ENCODE measurements around the gene UNC13A. TPM values are rescaled to one million over a fixed set of nuclear protein-coding genes. Genes with fewer than 3 reads are reported as not detected.

The UNC13A gene
- total RNA-seq, 6 experiments from 2014 or later = 0.07 to 0.71 (median 0.21) TPM

DNA sequence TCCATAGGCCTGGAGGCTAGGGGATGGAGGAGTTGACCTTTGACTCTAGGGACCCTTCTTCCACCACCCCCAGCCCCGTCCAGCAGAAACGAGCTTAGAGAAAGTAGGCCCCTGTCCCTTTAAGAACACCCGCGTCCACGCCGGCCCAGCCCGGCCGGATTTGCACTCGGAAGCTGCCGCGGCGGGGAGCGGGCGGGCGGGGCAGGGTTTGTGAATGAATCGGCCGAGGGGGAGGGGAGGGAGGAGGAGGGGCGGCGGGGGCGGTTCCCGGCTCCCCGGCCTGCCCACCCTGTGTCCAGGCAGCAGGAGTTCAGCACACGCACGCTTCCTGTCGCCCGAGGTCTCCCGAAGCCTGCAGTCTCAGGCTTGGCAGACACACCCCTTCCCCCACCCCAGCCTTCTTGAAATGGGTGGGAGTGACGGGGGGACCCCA, 1.5 kb downstream of the UNC13A start:
- peak overlapping the region; percentile 78 for H3K4me3 Mint-ChIP-seq
- H3K9me3 Mint-ChIP-seq = no peaks in the 10 kb centered on the region
- H3K27ac Mint-ChIP-seq = peak overlapping the region; percentile 36; the same call in 1 of the 2 replicates
- peak; percentile 2 for DNase-seq
- H3K36me3 Mint-ChIP-seq (ENCODE audit: low read depth) = no peaks in the 10 kb centered on the region
- H3K27me3 Mint-ChIP-seq (ENCODE audit: insufficient read depth) = peaks cover 12% of the 10 kb centered on the region
- TF ChIP-seq, protein P1, sequence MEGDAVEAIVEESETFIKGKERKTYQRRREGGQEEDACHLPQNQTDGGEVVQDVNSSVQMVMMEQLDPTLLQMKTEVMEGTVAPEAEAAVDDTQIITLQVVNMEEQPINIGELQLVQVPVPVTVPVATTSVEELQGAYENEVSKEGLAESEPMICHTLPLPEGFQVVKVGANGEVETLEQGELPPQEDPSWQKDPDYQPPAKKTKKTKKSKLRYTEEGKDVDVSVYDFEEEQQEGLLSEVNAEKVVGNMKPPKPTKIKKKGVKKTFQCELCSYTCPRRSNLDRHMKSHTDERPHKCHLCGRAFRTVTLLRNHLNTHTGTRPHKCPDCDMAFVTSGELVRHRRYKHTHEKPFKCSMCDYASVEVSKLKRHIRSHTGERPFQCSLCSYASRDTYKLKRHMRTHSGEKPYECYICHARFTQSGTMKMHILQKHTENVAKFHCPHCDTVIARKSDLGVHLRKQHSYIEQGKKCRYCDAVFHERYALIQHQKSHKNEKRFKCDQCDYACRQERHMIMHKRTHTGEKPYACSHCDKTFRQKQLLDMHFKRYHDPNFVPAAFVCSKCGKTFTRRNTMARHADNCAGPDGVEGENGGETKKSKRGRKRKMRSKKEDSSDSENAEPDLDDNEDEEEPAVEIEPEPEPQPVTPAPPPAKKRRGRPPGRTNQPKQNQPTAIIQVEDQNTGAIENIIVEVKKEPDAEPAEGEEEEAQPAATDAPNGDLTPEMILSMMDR (IDR thresholded peaks at IDR 0.05) = no peak
- H3K4me1 Mint-ChIP-seq (ENCODE audit: low read depth) = peaks cover 27% of the 10 kb centered on the region

DNA sequence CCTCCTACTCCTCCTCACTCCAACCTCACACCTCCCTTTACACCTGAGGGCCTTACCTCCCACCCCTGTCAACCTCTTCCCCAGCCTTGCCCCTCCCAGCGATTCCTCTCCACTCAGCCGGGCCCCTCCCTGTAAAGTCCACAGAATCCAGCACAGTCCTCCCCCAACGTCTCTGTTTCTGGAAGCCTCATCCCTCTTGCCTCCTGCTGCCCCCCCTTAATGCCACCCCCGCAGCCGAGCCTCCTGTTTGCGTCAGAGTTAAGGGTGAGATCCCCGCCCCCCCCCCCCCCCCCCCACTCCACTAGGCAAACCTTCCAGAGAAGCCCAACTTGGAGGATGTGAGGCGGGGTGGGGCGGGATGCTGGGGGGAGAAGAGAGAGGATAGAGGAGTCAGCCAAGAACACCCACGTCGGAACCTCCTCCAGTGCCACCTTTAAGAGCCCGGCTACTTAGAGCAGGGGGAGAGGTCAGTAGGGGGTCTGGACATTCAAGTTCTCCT, 2.1 kb downstream of the UNC13A start:
- Mint-ChIP-seq H3K27me3 (ENCODE audit: insufficient read depth) (peaks cover 12% of the 10 kb centered on the region), H3K27ac (peak overlapping the region; percentile 36; the same call in 1 of the 2 replicates), H3K4me3 (peak overlapping the region; percentile 78), H3K4me1 (ENCODE audit: low read depth) (peaks cover 31% of the 10 kb centered on the region), H3K36me3 (ENCODE audit: low read depth) (no peaks in the 10 kb centered on the region), H3K9me3 (no peaks in the 10 kb centered on the region)
- TF ChIP-seq, protein P1 (IDR thresholded peaks at IDR 0.05) = no peak
- DNase-seq = no peak

DNA sequence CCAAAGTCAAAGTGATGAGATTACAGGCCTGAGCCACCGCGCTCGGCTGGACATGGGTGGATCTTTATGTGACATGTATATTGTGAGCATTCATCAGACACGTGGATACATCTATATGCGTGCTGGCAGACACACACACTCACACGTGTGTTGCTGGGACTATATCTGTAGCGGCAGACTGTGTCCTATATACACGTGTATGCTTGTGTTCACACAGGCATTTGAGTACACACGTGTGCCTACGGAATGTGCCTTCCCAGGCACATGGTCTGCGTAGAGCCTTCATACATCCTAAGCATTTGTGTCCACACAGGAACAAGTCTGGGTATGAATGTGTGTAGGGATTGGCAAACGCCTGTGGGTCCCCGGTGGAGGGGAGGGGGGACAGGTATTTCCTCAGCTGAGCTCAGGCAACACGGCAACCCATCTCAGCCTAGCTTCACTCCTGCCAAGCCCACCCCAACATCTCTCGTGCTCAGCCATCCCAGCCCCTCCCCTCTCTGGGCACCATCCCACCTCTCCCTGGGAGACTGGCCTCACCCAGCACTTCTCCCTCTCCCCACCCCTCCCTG, 2.6 kb downstream of the UNC13A start:
- Mint-ChIP-seq H3K27ac (no peak overlapping the region), H3K4me1 (ENCODE audit: low read depth) (peaks cover 37% of the 10 kb centered on the region), H3K36me3 (ENCODE audit: low read depth) (no peaks in the 10 kb centered on the region), H3K27me3 (ENCODE audit: insufficient read depth) (peaks cover 12% of the 10 kb centered on the region), H3K4me3 (peak overlapping the region; percentile 78; the same call in 1 of the 2 replicates), H3K9me3 (no peaks in the 10 kb centered on the region)
- DNase-seq = no peak
- TF ChIP-seq, protein P1 (IDR thresholded peaks at IDR 0.05) = no peak

DNA sequence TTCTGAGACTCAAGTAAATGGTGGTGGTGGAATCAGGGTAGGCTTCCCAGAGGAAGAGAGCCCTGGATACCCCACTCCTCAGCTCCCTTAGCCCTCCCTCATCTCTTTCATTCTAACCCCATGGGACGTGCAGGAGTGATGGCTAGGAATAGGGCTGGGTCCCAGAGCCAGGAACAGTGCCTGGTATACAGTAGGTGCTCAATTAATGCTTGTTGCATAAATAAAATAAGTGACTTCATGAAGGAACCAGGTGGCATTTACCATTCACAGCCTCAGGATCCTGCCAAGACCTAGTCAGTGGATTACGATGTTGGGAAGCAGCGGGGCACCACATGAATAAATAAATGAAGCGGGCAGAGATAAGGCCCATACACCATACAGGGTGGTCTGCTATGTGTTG, 3.9 kb downstream of the UNC13A start:
- no peak overlapping the region for H3K27ac Mint-ChIP-seq
- peaks cover 50% of the 10 kb centered on the region for H3K4me1 Mint-ChIP-seq (ENCODE audit: low read depth)
- no peak for DNase-seq
- no peak overlapping the region for H3K4me3 Mint-ChIP-seq
- H3K9me3 Mint-ChIP-seq = no peaks in the 10 kb centered on the region
- no peaks in the 10 kb centered on the region for H3K36me3 Mint-ChIP-seq (ENCODE audit: low read depth)
- H3K27me3 Mint-ChIP-seq (ENCODE audit: insufficient read depth) = peaks cover 12% of the 10 kb centered on the region
- TF ChIP-seq, protein P1 (IDR thresholded peaks at IDR 0.05) = no peak

DNA sequence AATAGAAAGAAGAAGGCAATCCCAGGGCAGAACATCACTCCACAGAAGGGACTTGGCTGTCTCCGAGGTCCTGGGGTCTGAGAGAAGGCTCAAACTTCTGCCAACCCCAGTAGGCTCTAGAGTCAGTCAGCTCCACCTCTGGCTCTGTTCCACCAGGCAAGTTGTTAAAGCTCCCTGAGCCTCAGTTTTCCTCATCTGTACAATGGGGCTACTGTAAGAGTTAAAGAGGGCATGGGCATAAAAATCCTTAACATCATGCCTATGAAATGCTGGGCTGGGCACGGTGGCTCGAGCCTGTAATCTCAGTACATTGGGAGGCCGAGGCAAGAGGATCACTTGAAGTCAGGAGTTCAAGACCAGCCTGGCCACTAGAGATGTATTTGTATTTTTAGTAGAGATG, 5.1 kb downstream of the UNC13A start:
- H3K36me3 Mint-ChIP-seq (ENCODE audit: low read depth) = no peaks in the 10 kb centered on the region
- H3K4me3 Mint-ChIP-seq = no peak overlapping the region
- no peak overlapping the region for H3K27ac Mint-ChIP-seq
- H3K4me1 Mint-ChIP-seq (ENCODE audit: low read depth) = peaks cover 50% of the 10 kb centered on the region
- TF ChIP-seq, protein P1 (IDR thresholded peaks at IDR 0.05) = no peak
- no peaks in the 10 kb centered on the region for H3K9me3 Mint-ChIP-seq
- peaks cover 9% of the 10 kb centered on the region for H3K27me3 Mint-ChIP-seq (ENCODE audit: insufficient read depth)
- no peak for DNase-seq

Data from HFFc6 (cell line).